Small intestine (tissue), 7 donors: ENCODE results near the gene CCDC47. TPM values are rescaled to one million over a fixed set of nuclear protein-coding genes. Genes with fewer than 3 reads are reported as not detected.

Experiments
- DNase-seq, 2 donors: peaks; one replicate each; pipeline versions ENCODE4 v3.0.0 to v3.0.0-alpha.2; 2013
- FAIRE-seq: peaks from 2 replicates; lab custom pipeline; 2012; peaks lifted over from hg19 to GRCh38; lab: Jason Lieb, UNC
- H3K27ac ChIP-seq, 3 donors: one replicate each; pipeline ENCODE4 v1.5.1; 2013; ENCODE audit warnings: low read length in 2 of 3, mild to moderate bottlenecking in 2 of 3, control low read depth in 1 of 3, inconsistent platforms in 1 of 3, low read depth in 1 of 3, moderate library complexity in 1 of 3
- H3K27me3 ChIP-seq, 3 donors: one replicate each; pipeline ENCODE4 v1.6.1; 2013; ENCODE audit warnings: low read length in 3 of 3, inconsistent platforms in 1 of 3; ENCODE audit not compliant: control insufficient read depth in 3 of 3, insufficient read depth in 3 of 3
- H3K36me3 ChIP-seq, 3 donors: one replicate each; pipeline ENCODE4 v1.6.1; 2013; ENCODE audit warnings: low read length in 3 of 3, inconsistent platforms in 1 of 3, low read depth in 1 of 3, mild to moderate bottlenecking in 1 of 3, moderate library complexity in 1 of 3; ENCODE audit not compliant: control insufficient read depth in 3 of 3, insufficient read depth in 2 of 3
- H3K4me1 ChIP-seq, 3 donors: one replicate each; pipeline ENCODE4 v1.6.1; 2013; ENCODE audit warnings: low read length in 2 of 3, inconsistent platforms in 1 of 3, low read depth in 1 of 3, mild to moderate bottlenecking in 1 of 3, moderate library complexity in 1 of 3; ENCODE audit not compliant: control insufficient read depth in 3 of 3, insufficient read depth in 2 of 3
- H3K4me3 ChIP-seq, 3 donors: one replicate each; pipeline ENCODE4 v1.5.1; 2013; ENCODE audit warnings: low read length in 3 of 3, control low read depth in 1 of 3, inconsistent platforms in 1 of 3, low read depth in 1 of 3, mild to moderate bottlenecking in 1 of 3, moderate library complexity in 1 of 3
- H3K9me3 ChIP-seq, 2 donors: one replicate each; pipeline ENCODE4 v1.6.1; 2013; ENCODE audit warnings: low read depth in 1 of 2, low read length in 1 of 2; ENCODE audit not compliant: control insufficient read depth in 2 of 2, insufficient read depth in 1 of 2
- WGBS, 3 donors: extraction: QIAGEN DNeasy Blood & Tissue Kit; methylation state at CpG; one replicate each; pipeline ENCODE4 v1.1.7; 2013; 5-methylcytosine and 5-hydroxymethylcytosine counted together
- polyA plus RNA-seq, 4 donors: library from polyadenylated mRNA; stranded (reverse) in 3 of 4; unstranded in 1 of 4; fragments of 200-250 nt in 3 of 4; fragments of 120-200 nt in 1 of 4; gene quantifications; one replicate each; pipeline versions ENCODE4 v1.2.1 to v1.2.3, GENCODE V29; 2013
- donor health status: healthy with polysubstance abuse.
- donor health status: control.
- donor health status: control.
- donor health status: Bipolar disorder and iron deficiency.
- donor health status: healthy.

CCDC47 gene
- polyA plus RNA-seq, 4 donors, result 19.5 to 113 (median 60.1) TPM

GRCh38 chr17:63780507-63780906 is 7.1 kb upstream of the CCDC47 start:
- 79 to 94% (median 84%) methylated on average over 1 of the region's 1 CpG for WGBS, 3 donors
- H3K4me1 ChIP-seq, result peaks cover 0 to 6% (median 2%) of the 10 kb centered on the region in 3 donors
- H3K27ac ChIP-seq, result no peak overlapping the region
- H3K36me3 ChIP-seq, result peaks cover 0 to 33% (median 4%) of the 10 kb centered on the region in 3 donors
- FAIRE-seq (no peak), DNase-seq (no peak)
- H3K4me3 ChIP-seq, result no peak overlapping the region
- no peaks in the 10 kb centered on the region for H3K27me3 ChIP-seq
- H3K9me3 ChIP-seq, result no peaks in the 10 kb centered on the region

- peaks cover 0 to 8% (median 2%) of the 10 kb centered on the region in 3 donors for H3K4me1 ChIP-seq
- peak overlapping the region in 2 of 3 donors; percentile 96 to 98 for H3K27ac ChIP-seq
- H3K9me3 ChIP-seq, result no peaks in the 10 kb centered on the region
- 15 to 23% (median 19%) methylated on average over 8 of the region's 8 CpGs for WGBS, 3 donors
- H3K4me3 ChIP-seq, result peak overlapping the region; percentile 80 to 99 (median 94)
- H3K36me3 ChIP-seq, result peaks cover 0 to 16% (median 0%) of the 10 kb centered on the region in 3 donors
- H3K27me3 ChIP-seq, result no peaks in the 10 kb centered on the region
- DNase-seq (peak in 1 of 2 donors; percentile 33), FAIRE-seq (no peak)
Observed at GRCh38 chr17:63775420-63775819, 2.0 kb upstream of the CCDC47 start.

GRCh38 chr17:63774969-63775265 is 1.5 kb upstream of the CCDC47 start:
- H3K9me3 ChIP-seq, result no peaks in the 10 kb centered on the region
- peak overlapping the region; percentile 85 to 98 (median 96) for H3K27ac ChIP-seq
- peak overlapping the region; percentile 80 to 99 (median 94) for H3K4me3 ChIP-seq
- H3K27me3 ChIP-seq, result no peaks in the 10 kb centered on the region
- H3K36me3 ChIP-seq, result peaks cover 0 to 19% (median 0%) of the 10 kb centered on the region in 3 donors
- FAIRE-seq (no peak), DNase-seq (peak in 1 of 2 donors; percentile 22)
- peaks cover 0 to 8% (median 2%) of the 10 kb centered on the region in 3 donors for H3K4me1 ChIP-seq
- WGBS, 3 donors, result 0 to 3% (median 0%) methylated on average over 4 of the region's 4 CpGs

GRCh38 chr17:63774141-63774968 is 958 bp upstream of the CCDC47 start, which contains the start of gene DDX42:
Gene DDX42, plus strand, starts transcription at chr17:63774170. Its CDS starts 12,880 bp downstream, at chr17:63787050.
- Histone ChIP-seq H3K27me3 (no peaks in the 10 kb centered on the region), H3K27ac (peak within 1 kb of the TSS; percentile 96 to 99 (median 98)), H3K9me3 (no peaks in the 10 kb centered on the region), H3K36me3 (peaks cover 0 to 15% (median 0%) of the 10 kb centered on the region in 3 donors), H3K4me1 (peaks cover 0 to 8% (median 2%) of the 10 kb centered on the region in 3 donors), H3K4me3 (peak within 1 kb of the TSS; percentile 89 to 99 (median 94))
- FAIRE-seq, result no peak
- peak in 1 of 2 donors; percentile 53 for DNase-seq
- 0% methylated on average over 47 to 67 of the region's 67 CpGs for WGBS, 3 donors

- WGBS, 3 donors, result 1 to 3% (median 1%) methylated on average over 7 of the region's 7 CpGs
- peaks cover 0 to 18% (median 3%) of the 10 kb centered on the region in 3 donors for H3K36me3 ChIP-seq
- peak overlapping the region; percentile 96 to 99 (median 98) for H3K27ac ChIP-seq
- no peaks in the 10 kb centered on the region for H3K27me3 ChIP-seq
- H3K4me1 ChIP-seq, result peaks cover 0 to 11% (median 2%) of the 10 kb centered on the region in 3 donors
- no peak for FAIRE-seq
- peak overlapping the region; percentile 82 to 94 (median 89) for H3K4me3 ChIP-seq
- peak; percentile 35 to 55 for DNase-seq
- H3K9me3 ChIP-seq, result no peaks in the 10 kb centered on the region
Observed at GRCh38 chr17:63772801-63773271, 561 bp downstream of the CCDC47 start.

GRCh38 chr17:63768433-63768832 is 5.0 kb downstream of the CCDC47 start:
- 81 to 94% (median 89%) methylated on average over 7 of the region's 7 CpGs for WGBS, 3 donors
- no peaks in the 10 kb centered on the region for H3K9me3 ChIP-seq
- H3K4me1 ChIP-seq, result peaks cover 0 to 3% (median 0%) of the 10 kb centered on the region in 3 donors
- DNase-seq (no peak), FAIRE-seq (no peak)
- no peak overlapping the region for H3K27ac ChIP-seq
- peaks cover 3 to 17% (median 4%) of the 10 kb centered on the region in 3 donors for H3K36me3 ChIP-seq
- H3K4me3 ChIP-seq, result no peak overlapping the region
- H3K27me3 ChIP-seq, result no peaks in the 10 kb centered on the region

- H3K4me3 ChIP-seq, result no peak overlapping the region
- FAIRE-seq, result no peak
- peaks cover 0 to 3% (median under 1%) of the 10 kb centered on the region in 3 donors for H3K4me1 ChIP-seq
- DNase-seq, result no peak
- no peaks in the 10 kb centered on the region for H3K9me3 ChIP-seq
- H3K27ac ChIP-seq, result no peak overlapping the region
- no peaks in the 10 kb centered on the region for H3K27me3 ChIP-seq
- H3K36me3 ChIP-seq, result peaks cover 3 to 24% (median 4%) of the 10 kb centered on the region in 3 donors
Observed at GRCh38 chr17:63766754-63767153, 6.6 kb downstream of the CCDC47 start.

- H3K27ac ChIP-seq, result no peak overlapping the region
- 70 to 80% (median 79%) methylated on average over 4 of the region's 4 CpGs for WGBS, 3 donors
- H3K4me3 ChIP-seq, result no peak overlapping the region
- H3K4me1 ChIP-seq, result peaks cover 0 to 8% (median 3%) of the 10 kb centered on the region in 3 donors
- H3K9me3 ChIP-seq, result no peaks in the 10 kb centered on the region
- DNase-seq (no peak), FAIRE-seq (no peak)
- H3K36me3 ChIP-seq, result peaks cover 7 to 24% (median 10%) of the 10 kb centered on the region in 3 donors
- no peaks in the 10 kb centered on the region for H3K27me3 ChIP-seq
Observed at GRCh38 chr17:63764716-63765115, 8.7 kb downstream of the CCDC47 start.
